ENCODE measurements around the gene SGMS1.

GRCh38 chr10:50387732-50388073, 236.1 kb downstream of the SGMS1 start:
- TF ChIP-seq CTCF (IDR thresholded peaks at IDR 0.05; ENCODE audit: low read depth, low read length) (no peak), EZH2phosphoT487 (IDR thresholded peaks at IDR 0.05; ENCODE audit: low read depth) (no peak)
